ENCODE data around the gene MACROD1.

- TF ChIP-seq EZH2 (IDR thresholded peaks at IDR 0.05; ENCODE audit: low read length) (no peak), CTCF (optimal IDR thresholded peaks at IDR 0.05 in 1 of 3, IDR thresholded peaks at IDR 0.05 in 1 of 3, conservative IDR thresholded peaks at IDR 0.05 in 1 of 3; ENCODE audit: extremely low read depth in 1 of 3, insufficient read depth in 2 of 3, low read length in 3 of 3) (no peak)
Measured at GRCh38 chr11:64065141-64065465, 100.8 kb downstream of the MACROD1 start.

All from keratinocyte (primary cell).